Endothelial cell of umbilical vein (primary cell): Measurements from ENCODE around the gene HBP1. TPM values are rescaled to one million over a fixed set of nuclear protein-coding genes. Genes with fewer than 3 reads are reported as not detected.
"Not testable (repeated sequence)": the region's sequence is repeated elsewhere in the genome, so short reads cannot be mapped to it uniquely, and the experiment has no call there.

Experiments
- BruUV-seq: library from RNA; stranded (reverse); fragments of 400-500 nt; replicated peaks from 2 replicates; lab custom pipeline; 2021; lab: Mats Ljungman, UMichigan
- CTCF ChIA-PET: fragments of 300-600, 350-600 bp; sonication (Branson Sonifier 250); formaldehyde crosslinking; loops from one replicate; lab custom pipeline; 2021; ENCODE audit warnings: antibody characterized with exemption, inconsistent platforms; lab: Charles Lee
- POLR2A ChIA-PET: fragments of 300-600, 350-600 bp; sonication (Branson Sonifier 250); formaldehyde crosslinking; loops from one replicate; lab custom pipeline; 2021; ENCODE audit warnings: antibody characterized with exemption, inconsistent platforms; lab: Charles Lee
- DNase-seq: peaks from one replicate; pipeline ENCODE4 v3.0.0-alpha.2; 2011; ENCODE audit warnings: low read depth, low spot score
- FAIRE-seq: peaks from 2 replicates; lab custom pipeline; 2011; peaks lifted over from hg19 to GRCh38; lab: Jason Lieb, UNC
- H2AFZ ChIP-seq: 2 replicates; pipeline ENCODE4 v1.6.0; 2012; ENCODE audit warnings: low read depth, low read length, control low read depth, inconsistent platforms
- H3K27ac ChIP-seq: 2 replicates; pipeline ENCODE4 v1.5.1; 2011; ENCODE audit warnings: low read depth, mild to moderate bottlenecking, control low read depth, low read length, moderate library complexity; ENCODE audit not compliant: insufficient read depth
- H3K27me3 ChIP-seq, 2 experiments: 2 replicates each; pipeline versions ENCODE4 v1.6.0 to v1.6.1; 2011; ENCODE audit warnings: low read length in 2 of 2, mixed read lengths in 1 of 2; ENCODE audit not compliant: control insufficient read depth in 2 of 2, insufficient read depth in 2 of 2
- H3K36me3 ChIP-seq, 2 experiments: 2 replicates in 1 of 2; 3 replicates in 1 of 2; pipeline ENCODE4 v1.5.1; 2011; ENCODE audit warnings: low read length in 2 of 2, mild to moderate bottlenecking in 1 of 2, moderate library complexity in 1 of 2; ENCODE audit not compliant: control insufficient read depth in 2 of 2, insufficient read depth in 2 of 2; ENCODE audit errors: extremely low read depth in 1 of 2
- H3K4me1 ChIP-seq: 3 replicates; pipeline ENCODE4 v1.5.1; 2011; ENCODE audit warnings: mild to moderate bottlenecking, low read length; ENCODE audit not compliant: control insufficient read depth, insufficient read depth; ENCODE audit errors: extremely low read depth
- H3K4me2 ChIP-seq: 2 replicates; pipeline ENCODE4 v1.6.1; 2011; ENCODE audit warnings: low read length, control low read depth, mixed read lengths; ENCODE audit not compliant: insufficient read depth
- H3K4me3 ChIP-seq, 3 experiments: fragments of 200-600 bp in 1 of 3; sonication (generic), shearing (Covaris generic) in 1 of 3; replicated peaks in 1 of 3; 2 replicates each; pipeline ENCODE4 v1.5.1; 2011 to 2016; ENCODE audit warnings: control low read depth in 3 of 3, low read length in 3 of 3, mild to moderate bottlenecking in 2 of 3, inconsistent platforms in 1 of 3, low read depth in 1 of 3, moderate library complexity in 1 of 3; ENCODE audit not compliant: insufficient read depth in 1 of 3
- H3K79me2 ChIP-seq: 2 replicates; pipeline ENCODE4 v1.6.0; 2012; ENCODE audit warnings: low read length, inconsistent platforms; ENCODE audit not compliant: control insufficient read depth, insufficient read depth
- H3K9ac ChIP-seq: replicated peaks from 2 replicates; pipeline ENCODE3; 2011; ENCODE audit warnings: low read length, control low read depth; ENCODE audit not compliant: insufficient read depth; ENCODE audit errors: extremely low read depth
- H3K9me1 ChIP-seq: replicated peaks from 3 replicates; pipeline ENCODE4 v1.6.0; 2011; ENCODE audit warnings: mild to moderate bottlenecking, low read length; ENCODE audit not compliant: control insufficient read depth, insufficient read depth; ENCODE audit errors: extremely low read depth
- H3K9me3 ChIP-seq: replicated peaks from 2 replicates; pipeline ENCODE4 v1.5.1; 2012; ENCODE audit warnings: low read length, inconsistent platforms; ENCODE audit not compliant: control insufficient read depth, insufficient read depth
- H4K20me1 ChIP-seq: replicated peaks from 2 replicates; pipeline ENCODE3; 2011; ENCODE audit warnings: mild to moderate bottlenecking, low read length; ENCODE audit not compliant: control insufficient read depth, insufficient read depth; ENCODE audit errors: extremely low read depth
- EZH2 ChIP-seq: IDR thresholded peaks from 2 replicates; pipeline ENCODE4 v1.6.1; 2012; ENCODE audit warnings: borderline replicate concordance, low read depth, mild to moderate bottlenecking, moderate library complexity, low read length, inconsistent platforms; ENCODE audit not compliant: severe bottlenecking
- FOS ChIP-seq: IDR thresholded peaks from 2 replicates; pipeline ENCODE4 v1.6.1; 2011; ENCODE audit warnings: mild to moderate bottlenecking, low read length, moderate library complexity, borderline replicate concordance; ENCODE audit not compliant: insufficient read depth
- JUN ChIP-seq: IDR thresholded peaks from 2 replicates; pipeline ENCODE4 v1.6.1; 2011; ENCODE audit warnings: borderline replicate concordance, low read depth; ENCODE audit not compliant: insufficient read length, insufficient read depth
- MYC ChIP-seq: IDR thresholded peaks from one replicate; pipeline ENCODE4 v1.6.1; 2011; ENCODE audit warnings: mild to moderate bottlenecking, low read depth, low read length
- POLR2A ChIP-seq: IDR thresholded peaks from 2 replicates; pipeline ENCODE4 v1.6.1; 2012; ENCODE audit warnings: low read depth, mild to moderate bottlenecking, control low read depth, low read length
- POLR2AphosphoS5 ChIP-seq: IDR thresholded peaks from 2 replicates; pipeline ENCODE4 v1.6.1; 2012; ENCODE audit warnings: low read depth, mild to moderate bottlenecking, control low read depth, low read length, moderate library complexity; ENCODE audit not compliant: insufficient read depth
- dilution Hi-C: fragments of 300-500 bp; cut with MboI; formaldehyde crosslinking; loops from one replicate; pipeline ENCODE4 v1.15.0; 2019; ENCODE audit warnings: low sequenced_read_pairs; ENCODE audit not compliant: extremely low pct_ligation_motif_present
- intact Hi-C: fragments of 100-400 bp; cut with micrococcal nuclease; formaldehyde crosslinking; loops from one replicate; pipeline ENCODE4 v1.10.0; 2022
- polyA plus RNA-seq, 4 experiments: library from polyadenylated mRNA; depleted of rRNA in 3 of 4; stranded (reverse) in 3 of 4; unstranded in 1 of 4; fragments of >200 nt; gene quantifications; 2 replicates each; pipeline versions ENCODE4 v1.2.1 to v1.2.3, GENCODE V29; 2011 to 2012; ENCODE audit warnings: missing spikeins in 1 of 4
- total RNA-seq: library from RNA; stranded (reverse); gene quantifications from 2 replicates; pipeline ENCODE4 v1.2.3, GENCODE V29; 2021
- TF ChIP-seq, protein P1 (sequence below), 2 donors: IDR thresholded peaks; 1 replicate in 1 of 2; 2 replicates in 1 of 2; pipeline ENCODE4 v1.5.1; 2011; ENCODE audit warnings: low read length in 2 of 2, mild to moderate bottlenecking in 2 of 2, moderate library complexity in 2 of 2, control low read depth in 1 of 2, inconsistent platforms in 1 of 2, low read depth in 1 of 2; ENCODE audit not compliant: insufficient read depth in 1 of 2; ENCODE audit errors: extremely low read depth in 1 of 2
- TF ChIP-seq, protein P2 (sequence below): IDR thresholded peaks from 2 replicates; pipeline ENCODE4 v1.6.1; 2011; ENCODE audit not compliant: insufficient read depth, insufficient read length

HBP1 gene
- total and polyA plus RNA-seq, 2 donors (not counting 3 experiments of a cell fraction or from before 2014, with no cell fraction given), result 49.6 to 63.4 TPM

DNA sequence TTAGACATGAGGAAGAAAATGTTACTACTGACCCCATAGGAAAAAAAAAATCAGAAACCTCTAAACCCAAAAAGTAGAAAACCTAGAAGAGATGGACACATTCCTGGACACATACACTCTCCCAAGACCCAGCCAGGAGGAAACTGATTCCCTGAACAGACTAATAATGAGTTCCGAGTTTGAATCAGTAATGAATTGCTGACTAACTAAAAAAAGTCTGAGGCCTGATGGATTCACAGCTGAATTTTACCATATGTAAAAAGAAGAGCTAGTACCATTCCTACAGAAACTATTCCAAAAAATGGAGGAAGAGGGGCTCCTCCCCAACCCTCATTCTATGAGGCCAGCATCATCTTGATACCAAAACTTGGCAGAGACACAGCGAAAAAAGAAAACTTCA lies 75.8 kb downstream of the HBP1 start:
- TF ChIP-seq, protein P1, sequence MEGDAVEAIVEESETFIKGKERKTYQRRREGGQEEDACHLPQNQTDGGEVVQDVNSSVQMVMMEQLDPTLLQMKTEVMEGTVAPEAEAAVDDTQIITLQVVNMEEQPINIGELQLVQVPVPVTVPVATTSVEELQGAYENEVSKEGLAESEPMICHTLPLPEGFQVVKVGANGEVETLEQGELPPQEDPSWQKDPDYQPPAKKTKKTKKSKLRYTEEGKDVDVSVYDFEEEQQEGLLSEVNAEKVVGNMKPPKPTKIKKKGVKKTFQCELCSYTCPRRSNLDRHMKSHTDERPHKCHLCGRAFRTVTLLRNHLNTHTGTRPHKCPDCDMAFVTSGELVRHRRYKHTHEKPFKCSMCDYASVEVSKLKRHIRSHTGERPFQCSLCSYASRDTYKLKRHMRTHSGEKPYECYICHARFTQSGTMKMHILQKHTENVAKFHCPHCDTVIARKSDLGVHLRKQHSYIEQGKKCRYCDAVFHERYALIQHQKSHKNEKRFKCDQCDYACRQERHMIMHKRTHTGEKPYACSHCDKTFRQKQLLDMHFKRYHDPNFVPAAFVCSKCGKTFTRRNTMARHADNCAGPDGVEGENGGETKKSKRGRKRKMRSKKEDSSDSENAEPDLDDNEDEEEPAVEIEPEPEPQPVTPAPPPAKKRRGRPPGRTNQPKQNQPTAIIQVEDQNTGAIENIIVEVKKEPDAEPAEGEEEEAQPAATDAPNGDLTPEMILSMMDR (IDR thresholded peaks at IDR 0.05; ENCODE audit: extremely low read depth in 1 of 2, insufficient read depth in 1 of 2, low read depth in 1 of 2, low read length in 2 of 2), result no peak
- TF ChIP-seq MYC (no peak), JUN (no peak), EZH2 (no peak), FOS (no peak), POLR2A (no peak), POLR2AphosphoS5 (no peak)
- TF ChIP-seq, protein P2, sequence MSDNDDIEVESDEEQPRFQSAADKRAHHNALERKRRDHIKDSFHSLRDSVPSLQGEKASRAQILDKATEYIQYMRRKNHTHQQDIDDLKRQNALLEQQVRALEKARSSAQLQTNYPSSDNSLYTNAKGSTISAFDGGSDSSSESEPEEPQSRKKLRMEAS, result no peak
- Histone ChIP-seq H3K79me2 (no peaks in the 10 kb centered on the region), H3K27me3 (no peaks in the 10 kb centered on the region), H4K20me1 (no peaks in the 10 kb centered on the region), H3K4me1 (no peaks in the 10 kb centered on the region), H2AFZ (no peak overlapping the region), H3K9ac (no peak overlapping the region), H3K36me3 (no peaks in the 10 kb centered on the region), H3K4me3 (no peak overlapping the region), H3K27ac (no peak overlapping the region), H3K9me1 (no peaks in the 10 kb centered on the region), H3K9me3 (no peaks in the 10 kb centered on the region), H3K4me2 (no peak overlapping the region)
- dilution Hi-C loops, result no loop called here
- BruUV-seq, result no TSS peak
- CTCF ChIA-PET, result no interaction called here
- intact Hi-C loops, result no loop called here
- DNase-seq, result no peak
- POLR2A ChIA-PET, result no interaction called here
- no peak for FAIRE-seq

DNA sequence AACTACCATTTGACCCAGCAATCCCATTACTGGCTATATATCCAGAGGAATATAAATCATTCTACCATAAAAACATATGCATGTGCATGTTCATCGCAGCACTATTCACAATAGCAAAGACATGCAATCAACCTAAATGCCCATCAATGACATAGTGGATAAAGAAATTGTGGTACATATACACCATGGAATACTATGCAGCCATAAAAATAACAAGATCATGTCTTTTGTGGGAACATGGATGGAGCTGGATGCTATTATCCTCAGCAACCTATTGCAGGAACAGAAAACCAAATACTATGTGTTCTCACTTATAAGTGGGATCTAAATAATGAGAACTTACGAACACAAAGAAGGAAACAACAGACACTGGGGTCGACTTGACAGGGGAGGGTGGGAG lies 78.0 kb downstream of the HBP1 start:
- H3K79me2 ChIP-seq, BruUV-seq, CTCF ChIA-PET, H4K20me1 ChIP-seq, H3K27me3 ChIP-seq, H3K27ac ChIP-seq, H3K4me2 ChIP-seq, DNase-seq, dilution Hi-C loops, H2AFZ ChIP-seq, H3K4me3 ChIP-seq, H3K9me1 ChIP-seq, POLR2A ChIA-PET, H3K36me3 ChIP-seq, intact Hi-C loops, FAIRE-seq, H3K4me1 ChIP-seq, H3K9ac ChIP-seq, H3K9me3 ChIP-seq: not testable (repeated sequence)
